GM20431 (cell line): ENCODE measurements around the gene ANKRD35.
"Not testable (repeated sequence)": the region's sequence is repeated elsewhere in the genome, so short reads cannot be mapped to it uniquely, and the experiment has no call there.

ENCODE experiments used
- in situ Hi-C: fragments of 300-500 bp; cut with MseI, MboI; formaldehyde crosslinking; loops from one replicate; pipeline ENCODE4 v1.15.0; 2020; ENCODE audit warnings: low sequenced_read_pairs; ENCODE audit not compliant: unreplicated experiment

Gene ANKRD35

DNA sequence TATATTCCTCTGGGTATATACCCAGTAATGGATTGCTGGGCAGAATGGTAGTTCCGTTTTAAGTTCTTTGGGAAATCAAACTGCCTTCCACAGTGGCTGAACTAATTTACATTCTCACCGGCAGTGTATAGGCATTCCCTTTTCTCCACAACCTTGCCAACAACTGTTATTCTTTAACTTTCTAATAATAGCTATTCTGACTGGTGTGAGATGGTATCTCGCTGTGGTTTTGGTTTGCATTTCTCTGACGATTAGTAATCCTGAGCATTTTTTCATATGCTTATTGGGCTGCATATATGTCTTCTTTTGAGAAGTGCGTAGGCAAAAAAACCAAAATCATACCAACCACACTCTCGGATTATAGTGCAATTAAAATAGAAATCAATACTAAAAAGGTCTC, 67.6 kb downstream of the ANKRD35 start:
- in situ Hi-C loops: not testable (repeated sequence)
